Stimulated activated CD8-positive, alpha-beta memory T cell treated with anti-CD3 and anti-CD28 coated beads, Interleukin-15, amount 100 ng/mL, for 48 hours (primary cell): ENCODE data around the gene AADAC.
"Not testable (repeated sequence)": the region's sequence is repeated elsewhere in the genome, so short reads cannot be mapped to it uniquely, and the experiment has no call there.

Experiments used
- DNase-seq, 2 donors: peaks; one replicate each; pipeline ENCODE4 v3.0.0-alpha.2; 2020; ENCODE audit warnings: low read depth in 2 of 2

AADAC gene

DNA sequence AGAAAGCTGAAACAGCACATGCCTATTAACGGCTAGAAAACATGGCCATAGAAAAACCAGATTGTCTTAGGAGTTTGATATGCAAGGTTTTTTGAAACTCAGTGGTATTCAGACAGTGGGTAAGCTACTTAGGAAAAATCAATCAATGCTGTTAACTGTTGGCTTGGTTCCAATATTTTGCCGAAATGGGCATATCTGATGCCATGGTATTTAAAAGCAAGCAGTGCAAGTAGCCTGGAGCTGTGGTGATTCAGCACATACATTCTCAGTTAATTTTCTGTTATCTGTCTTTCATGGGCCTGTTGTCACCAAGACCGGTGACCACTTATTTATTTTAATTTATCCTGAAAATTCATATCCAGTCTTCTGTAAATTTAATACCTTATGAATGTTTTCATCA is 42.2 kb downstream of the AADAC start:
- DNase-seq: no peak

DNA sequence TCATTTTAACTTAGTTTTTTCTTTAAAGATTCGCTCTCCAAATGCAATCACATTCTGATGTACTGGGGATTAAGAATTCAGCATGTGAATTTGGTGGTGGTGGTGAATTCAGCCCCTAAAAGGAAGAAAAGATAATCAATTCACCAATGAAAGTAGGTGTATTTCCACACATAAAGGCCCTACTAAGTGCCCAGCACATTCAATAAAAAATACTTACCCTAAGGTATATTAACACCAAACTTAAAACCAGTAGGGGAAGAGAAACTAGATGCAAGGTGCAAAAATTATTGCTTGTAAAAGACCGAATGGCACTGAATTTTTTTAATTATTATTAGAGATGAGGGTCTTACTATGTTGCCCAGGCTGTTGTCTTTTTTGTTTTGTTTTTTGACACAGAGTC is 42.7 kb downstream of the AADAC start:
- DNase-seq: no peak

DNA sequence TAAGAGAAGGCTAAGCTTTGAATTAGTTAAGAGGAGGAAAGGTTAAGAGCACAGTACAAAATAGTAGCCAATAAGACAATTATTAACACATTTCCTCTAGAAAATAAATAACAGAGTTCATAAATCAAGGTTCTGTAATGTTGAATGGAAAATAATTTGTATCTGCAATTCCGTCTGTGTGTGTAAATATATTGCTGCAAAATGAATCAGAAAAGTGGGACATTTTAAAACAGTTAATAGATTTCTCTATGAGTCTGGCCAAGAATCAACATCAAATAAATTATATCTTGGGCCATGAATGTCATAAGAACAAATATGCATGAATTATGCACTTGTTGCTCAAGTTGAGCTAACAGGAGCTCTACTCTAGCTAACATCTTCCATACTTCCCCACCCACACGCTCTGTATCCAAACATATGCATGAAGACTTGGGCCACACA is 45.3 kb downstream of the AADAC start:
- no peak for DNase-seq

DNA sequence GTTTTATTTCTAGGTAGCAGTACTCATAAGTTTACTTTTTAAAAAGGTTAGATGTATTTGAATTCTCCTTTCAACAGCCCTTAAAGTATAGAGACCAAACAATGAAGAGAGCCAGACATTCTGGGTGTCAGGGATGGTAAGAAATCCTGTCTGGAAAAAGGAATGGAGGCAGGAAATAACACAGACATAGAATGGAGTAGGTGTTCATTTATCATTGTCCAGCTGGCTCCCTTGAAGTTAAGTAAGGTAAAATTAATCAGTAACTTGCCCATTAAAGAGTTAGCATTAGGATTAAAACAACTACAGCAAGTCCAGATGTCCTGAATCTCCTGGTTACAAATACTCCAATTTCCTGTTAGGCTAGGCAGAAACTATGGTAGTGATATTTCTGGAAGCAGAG is 46.0 kb downstream of the AADAC start:
- DNase-seq: no peak

DNA sequence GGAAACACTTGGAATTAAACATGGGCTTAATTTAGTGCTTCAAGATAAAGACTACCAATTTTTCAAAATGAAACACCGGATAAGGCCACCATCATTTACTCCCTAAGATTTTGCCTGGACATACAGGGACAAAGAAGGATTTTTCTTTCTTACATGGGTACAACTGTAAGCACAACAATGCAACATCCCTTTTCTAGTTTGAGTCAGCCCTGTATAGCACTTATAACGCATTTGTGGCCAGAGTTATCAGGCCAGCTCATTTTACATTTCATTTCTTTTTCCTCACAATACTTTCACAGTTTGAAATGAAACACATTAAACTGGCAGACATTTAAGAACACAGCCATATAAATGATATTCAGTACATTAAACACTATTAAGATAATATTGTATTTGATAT is 49.7 kb downstream of the AADAC start:
- no peak for DNase-seq

DNA sequence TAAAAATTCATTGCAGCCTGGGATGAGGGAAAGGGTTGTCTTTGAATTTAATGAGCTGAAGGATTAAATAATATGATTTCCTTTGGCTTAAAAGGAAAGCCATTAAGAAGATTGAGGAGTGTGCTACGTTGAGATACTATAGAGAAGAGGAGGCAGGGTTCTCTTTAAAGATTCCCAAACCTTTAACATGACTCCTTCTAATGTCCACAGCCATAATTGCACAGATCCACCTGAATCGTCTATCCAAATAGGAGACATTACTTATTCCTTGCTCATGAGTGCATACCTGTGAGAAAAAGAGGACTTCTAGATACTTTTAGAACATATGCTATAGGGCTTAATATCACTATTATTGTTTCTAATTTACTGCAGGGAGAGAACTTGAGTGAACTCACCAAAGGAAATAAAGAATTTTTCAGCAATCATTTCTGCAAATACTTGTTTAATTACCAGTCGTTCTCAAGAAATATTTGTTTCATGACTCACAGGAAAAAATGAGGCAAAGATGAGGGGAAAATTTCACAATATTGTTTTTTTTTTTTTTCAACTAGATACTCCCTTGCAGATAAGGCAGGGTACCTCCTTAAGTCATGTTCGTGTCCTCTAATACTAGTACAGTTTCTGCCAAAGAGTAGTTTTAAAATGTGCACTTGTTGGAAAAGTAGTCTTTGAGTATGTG is 50.6 kb downstream of the AADAC start:
- no peak for DNase-seq

DNA sequence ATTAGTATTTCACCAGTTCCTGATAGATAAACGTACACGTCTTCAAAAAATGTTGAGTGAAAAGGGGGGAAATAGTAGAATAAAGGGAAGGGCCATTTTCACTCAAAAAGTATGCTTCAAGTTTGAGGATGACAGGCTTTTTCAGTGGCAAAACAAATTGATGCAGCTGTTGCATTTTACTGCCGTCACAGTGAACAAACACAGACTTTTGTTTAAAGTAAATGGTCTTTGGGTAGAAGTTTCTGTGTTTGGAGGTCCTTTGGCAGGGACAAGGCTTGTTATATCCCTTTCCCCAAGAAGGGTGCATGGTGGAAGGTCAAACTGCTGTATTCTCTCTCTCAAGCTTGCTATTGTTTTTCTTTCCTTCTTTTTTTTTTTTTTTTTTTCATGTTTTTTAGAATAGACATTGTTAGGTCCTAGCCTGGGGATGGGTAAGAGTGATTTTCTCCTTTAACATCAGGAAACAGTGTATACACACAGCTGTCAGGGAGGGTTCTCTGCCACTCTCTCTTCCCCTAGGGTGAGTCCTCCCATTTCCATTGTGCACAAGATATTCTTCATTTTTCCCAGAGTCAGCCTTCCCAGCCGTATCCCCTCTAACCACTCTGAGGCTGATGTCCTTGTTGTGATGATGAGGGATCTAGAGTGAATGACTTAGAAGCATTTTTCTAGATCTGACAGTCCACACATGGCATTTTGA is 52.9 kb downstream of the AADAC start:
- no peak for DNase-seq

DNA sequence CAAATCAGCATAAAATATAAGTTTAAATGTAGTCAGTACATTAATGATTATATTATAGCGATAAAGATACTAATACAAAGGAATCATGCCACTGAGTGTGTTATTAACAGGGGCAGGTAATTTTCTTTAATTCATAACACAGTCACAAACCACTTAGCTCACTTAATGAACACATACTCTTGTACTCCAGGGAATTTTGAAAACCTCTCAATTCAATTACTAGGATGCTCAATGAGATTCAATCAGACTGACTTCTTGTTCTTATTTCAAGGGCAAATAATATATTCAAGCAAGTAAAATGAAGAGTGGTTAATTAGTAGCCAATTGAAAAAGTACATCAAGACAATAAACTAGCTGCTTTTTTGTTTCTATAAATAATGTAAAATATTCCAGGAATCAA is 53.8 kb downstream of the AADAC start:
- DNase-seq: no peak

DNA sequence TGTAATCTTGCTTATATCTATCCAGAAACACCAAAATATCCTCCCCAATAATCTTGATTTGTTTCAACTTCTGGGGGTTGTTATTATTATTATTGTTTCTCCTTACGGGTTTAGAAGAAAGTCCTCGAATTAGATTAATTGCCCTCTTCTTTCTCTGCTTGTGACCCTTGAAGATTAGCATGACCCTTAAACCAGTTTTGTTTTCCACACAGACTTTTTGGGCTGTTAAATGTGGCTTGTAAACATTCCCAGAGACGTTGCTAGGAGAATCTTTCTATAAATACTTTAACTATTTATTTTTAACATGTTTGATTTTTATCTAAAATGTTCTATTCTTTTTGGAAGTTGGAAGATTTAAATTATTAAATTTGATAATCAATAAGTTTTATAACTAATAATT is 55.3 kb downstream of the AADAC start:
- DNase-seq: no peak

DNA sequence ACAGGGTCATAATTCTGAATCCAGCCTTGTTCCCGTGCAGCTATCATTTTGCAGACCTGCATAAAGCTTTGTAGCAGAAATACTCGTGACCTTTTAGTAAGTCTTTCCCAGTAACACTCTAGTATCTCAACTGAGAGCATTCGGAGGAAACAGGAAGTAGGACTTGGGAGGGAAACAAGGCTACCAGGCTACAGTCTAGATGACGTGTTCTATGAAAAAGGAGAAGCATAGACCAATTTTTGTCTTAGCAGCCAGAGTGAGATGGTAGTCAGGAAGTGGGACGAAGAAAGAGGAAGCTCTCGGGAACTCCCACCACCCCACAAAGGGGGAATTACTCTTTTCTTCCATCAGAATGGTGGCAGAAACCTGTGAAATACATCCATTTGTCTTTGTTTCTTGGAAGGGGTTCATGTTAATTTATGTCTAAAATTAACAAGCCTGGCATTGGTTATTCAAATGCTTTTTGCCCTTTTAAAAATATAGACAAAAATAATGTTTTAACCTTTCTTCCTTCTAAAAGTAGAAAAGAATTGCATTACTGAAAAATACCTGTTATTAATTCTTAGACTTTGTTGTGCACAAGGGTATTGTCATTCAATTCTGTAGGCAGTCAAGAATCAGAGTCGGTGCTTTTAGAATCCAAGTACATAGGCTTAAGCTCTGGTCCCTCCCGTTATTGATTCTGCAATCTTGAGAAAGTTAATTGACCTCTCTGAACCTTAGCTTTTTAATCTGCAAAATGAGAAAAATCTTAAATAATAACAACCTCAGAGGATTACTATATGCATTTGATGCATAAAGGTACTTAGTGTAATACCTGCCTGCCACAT is 57.9 kb downstream of the AADAC start:
- DNase-seq: no peak

DNA sequence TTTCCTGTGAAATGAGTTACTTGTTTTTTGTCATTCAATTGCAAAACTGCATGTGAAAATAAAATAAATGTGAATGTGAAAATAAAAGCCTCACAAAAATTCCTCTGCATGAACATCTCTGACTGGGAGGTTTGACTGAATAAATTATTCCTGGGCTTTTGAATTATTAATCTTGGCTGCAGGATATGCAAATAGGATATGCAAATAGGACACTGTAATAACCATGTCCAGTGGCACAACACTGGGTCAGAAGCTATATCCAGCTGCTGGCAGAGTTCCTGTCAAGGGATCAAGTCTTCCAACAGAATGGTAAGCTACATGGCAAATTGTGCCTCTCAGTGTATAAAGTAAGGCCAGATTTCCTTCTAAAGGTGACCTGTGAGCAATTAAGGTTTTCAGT is 59.5 kb downstream of the AADAC start, which contains the start of gene SUCNR1:
TSS of gene SUCNR1 (plus strand) at position 246 of the 400 bp plus-strand sequence. CDS start 6,250 bp downstream, outside the sequence.
- DNase-seq: no peak

DNA sequence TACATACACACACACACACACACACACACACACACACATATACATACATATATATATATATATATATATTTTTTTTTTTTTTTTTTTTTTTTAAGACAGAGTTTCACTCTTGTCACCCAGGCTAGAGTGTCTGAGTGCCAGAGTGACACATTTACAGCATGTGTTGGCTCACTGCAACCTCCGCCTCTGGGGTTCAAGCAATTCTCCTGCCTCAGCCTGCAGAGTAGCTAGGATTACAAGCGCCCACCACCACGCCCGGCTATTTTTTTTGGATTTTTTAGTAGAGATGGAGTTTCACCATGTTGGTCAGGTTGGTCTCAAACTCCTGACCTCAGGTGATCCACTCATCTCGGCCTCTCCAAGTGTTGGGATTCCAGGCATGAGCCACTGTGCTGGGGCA is 60.2 kb downstream of the AADAC start:
- DNase-seq: not testable (repeated sequence)

DNA sequence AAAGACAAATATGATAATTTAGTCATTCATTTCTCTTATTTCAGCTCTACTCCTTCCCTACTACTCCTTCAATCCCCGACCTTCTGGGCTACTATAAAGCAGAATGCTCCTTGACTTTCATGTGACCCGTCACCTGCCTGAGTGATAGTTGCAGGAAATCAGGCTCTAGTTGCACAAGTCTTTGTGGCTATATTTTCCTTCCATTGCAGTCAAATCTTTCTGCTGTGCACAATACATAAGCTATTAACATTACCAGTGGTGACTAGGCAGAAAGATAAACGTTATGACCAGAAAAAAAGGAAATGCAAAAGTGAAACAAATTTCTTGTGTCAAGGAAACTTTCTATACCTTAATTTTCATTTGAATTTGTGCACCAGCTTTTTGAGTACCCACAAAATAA is 61.8 kb downstream of the AADAC start:
- no peak for DNase-seq

DNA sequence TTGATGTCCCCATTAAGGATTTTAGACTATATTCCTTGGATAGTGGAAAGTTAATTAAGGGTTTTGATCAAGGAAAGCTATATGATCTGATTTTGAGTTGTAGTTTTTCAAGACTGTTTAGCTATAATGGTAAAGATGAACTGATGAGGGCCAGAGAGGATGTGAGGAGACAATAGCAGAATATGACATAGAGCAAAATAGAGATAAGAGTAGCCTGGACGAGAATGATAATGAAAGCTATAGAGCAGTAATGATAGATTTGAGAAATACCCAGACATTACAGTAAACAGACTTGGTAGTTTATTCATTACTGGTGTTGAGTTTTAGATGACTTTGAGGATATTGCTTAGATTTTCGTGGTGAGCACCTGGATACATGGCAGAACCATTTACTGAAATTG is 63.4 kb downstream of the AADAC start:
- DNase-seq: no peak
